VCaP (cell line): ENCODE data around the gene CCDC47.

Source experiments
- H3K27ac ChIP-seq: fragments of 450-650 bp; 2 replicates; pipeline ENCODE4 v1.5.1; 2017
- CTCF ChIP-seq: fragments of 450-650 bp; conservative IDR thresholded peaks from 2 replicates; pipeline ENCODE4 v1.5.1; 2017; ENCODE audit warnings: mild to moderate bottlenecking, moderate library complexity

Gene CCDC47

GRCh38 chr17:63718988-63719387 is 54.4 kb downstream of the CCDC47 start:
- no peak for TF ChIP-seq CTCF
- no peak overlapping the region for H3K27ac ChIP-seq

- TF ChIP-seq CTCF: no peak
- no peak overlapping the region for H3K27ac ChIP-seq
Observed at GRCh38 chr17:63716426-63716825, 57.0 kb downstream of the CCDC47 start.

GRCh38 chr17:63714550-63715277 is 58.7 kb downstream of the CCDC47 start:
- TF ChIP-seq CTCF: no peak
- H3K27ac ChIP-seq: no peak overlapping the region

- no peak for TF ChIP-seq CTCF
- no peak overlapping the region for H3K27ac ChIP-seq
Observed at GRCh38 chr17:63709110-63709509, 64.3 kb downstream of the CCDC47 start.

GRCh38 chr17:63707151-63707550 is 66.2 kb downstream of the CCDC47 start:
- no peak overlapping the region for H3K27ac ChIP-seq
- no peak for TF ChIP-seq CTCF

GRCh38 chr17:63706336-63707082 is 66.9 kb downstream of the CCDC47 start:
- no peak for TF ChIP-seq CTCF
- H3K27ac ChIP-seq: no peak overlapping the region

- no peak overlapping the region for H3K27ac ChIP-seq
- no peak for TF ChIP-seq CTCF
Observed at GRCh38 chr17:63705657-63706056, 67.7 kb downstream of the CCDC47 start.
